GM18873 (cell line): ENCODE results near the gene MYRIP.
"Not testable (repeated sequence)": the region's sequence is repeated elsewhere in the genome, so short reads cannot be mapped to it uniquely, and the experiment has no call there.

Experiments
- ATAC-seq: cut with Tn5 transposase; IDR thresholded peaks from one replicate; pipeline ENCODE4 v1.9.1; 2021; ENCODE audit warnings: mild to moderate bottlenecking, moderate library complexity, moderate number of reproducible peaks; ENCODE audit not compliant: unreplicated experiment, low FRiP score

The MYRIP gene

GRCh38 chr3:40021338-40021737, 211.9 kb downstream of the MYRIP start:
- ATAC-seq, result no peak

GRCh38 chr3:40022297-40022827, 213.0 kb downstream of the MYRIP start:
- no peak for ATAC-seq

GRCh38 chr3:40024526-40024925, 215.1 kb downstream of the MYRIP start:
- ATAC-seq, result no peak

GRCh38 chr3:40025892-40026291, 216.5 kb downstream of the MYRIP start:
- not testable (repeated sequence) for ATAC-seq

GRCh38 chr3:40035177-40035576, 225.8 kb downstream of the MYRIP start:
- ATAC-seq, result no peak

- no peak for ATAC-seq
These were observed 228.2 kb downstream of the MYRIP start for GRCh38 chr3:40037582-40037981.

- no peak for ATAC-seq
These were observed 233.5 kb downstream of the MYRIP start for GRCh38 chr3:40042752-40043443.

- no peak for ATAC-seq
These were observed 234.0 kb downstream of the MYRIP start for GRCh38 chr3:40043444-40043755.

GRCh38 chr3:40044487-40044886, 235.1 kb downstream of the MYRIP start:
- no peak for ATAC-seq

- ATAC-seq, result no peak
These were observed 235.6 kb downstream of the MYRIP start for GRCh38 chr3:40045051-40045450.

GRCh38 chr3:40046149-40046548, 236.7 kb downstream of the MYRIP start:
- ATAC-seq, result no peak

GRCh38 chr3:40047406-40047805, 238.0 kb downstream of the MYRIP start:
- ATAC-seq, result no peak

GRCh38 chr3:40053663-40054062, 244.3 kb downstream of the MYRIP start:
- ATAC-seq, result no peak

- no peak for ATAC-seq
These were observed 245.3 kb downstream of the MYRIP start for GRCh38 chr3:40054568-40055222.

- ATAC-seq, result no peak
These were observed 246.0 kb downstream of the MYRIP start for GRCh38 chr3:40055361-40055760.

- ATAC-seq, result no peak
These were observed 246.5 kb downstream of the MYRIP start for GRCh38 chr3:40055956-40056355.

GRCh38 chr3:40057077-40057476, 247.7 kb downstream of the MYRIP start:
- ATAC-seq, result no peak

- no peak for ATAC-seq
These were observed 248.4 kb downstream of the MYRIP start for GRCh38 chr3:40057786-40058185.

GRCh38 chr3:40068636-40069035, 259.2 kb downstream of the MYRIP start:
- ATAC-seq, result no peak

GRCh38 chr3:40070816-40071215, 261.4 kb downstream of the MYRIP start:
- ATAC-seq, result no peak

- ATAC-seq, result no peak
These were observed 262.4 kb downstream of the MYRIP start for GRCh38 chr3:40071683-40072238.
